ENCODE data around the gene HOATZ.

Gene HOATZ

GRCh38 chr11:111514216-111515031, at the start of gene HOATZ:
HOATZ (plus strand) TSS chr11:111514778; CDS start chr11:111514785, 7 bp downstream.
- FAIRE-seq (no peak), DNase-seq (ENCODE audit: extremely low spot score, insufficient read length, low read depth) (no peak)

- FAIRE-seq (no peak), DNase-seq (ENCODE audit: extremely low spot score, insufficient read length, low read depth) (no peak)
Measured at GRCh38 chr11:111465400-111465799, 49.2 kb upstream of the HOATZ start.

GRCh38 chr11:111466615-111467014, 48.0 kb upstream of the HOATZ start:
- no peak for FAIRE-seq
- DNase-seq (ENCODE audit: extremely low spot score, insufficient read length, low read depth), result no peak

GRCh38 chr11:111469200-111469599, 45.4 kb upstream of the HOATZ start:
- DNase-seq (ENCODE audit: extremely low spot score, insufficient read length, low read depth) (no peak), FAIRE-seq (no peak)

- DNase-seq (ENCODE audit: extremely low spot score, insufficient read length, low read depth) (no peak), FAIRE-seq (no peak)
Measured at GRCh38 chr11:111472228-111472627, 42.4 kb upstream of the HOATZ start.

GRCh38 chr11:111474432-111474831, 40.1 kb upstream of the HOATZ start:
- DNase-seq (ENCODE audit: extremely low spot score, insufficient read length, low read depth), result no peak
- no peak for FAIRE-seq

GRCh38 chr11:111476366-111476765, 38.2 kb upstream of the HOATZ start:
- no peak for FAIRE-seq
- DNase-seq (ENCODE audit: extremely low spot score, insufficient read length, low read depth), result no peak

- FAIRE-seq, result no peak
- DNase-seq (ENCODE audit: extremely low spot score, insufficient read length, low read depth), result no peak
Measured at GRCh38 chr11:111476956-111477355, 37.6 kb upstream of the HOATZ start.

- no peak for FAIRE-seq
- no peak for DNase-seq (ENCODE audit: extremely low spot score, insufficient read length, low read depth)
Measured at GRCh38 chr11:111477898-111478297, 36.7 kb upstream of the HOATZ start.

GRCh38 chr11:111479666-111480065, 34.9 kb upstream of the HOATZ start:
- DNase-seq (ENCODE audit: extremely low spot score, insufficient read length, low read depth), result no peak
- FAIRE-seq, result no peak

- FAIRE-seq, result no peak
- DNase-seq (ENCODE audit: extremely low spot score, insufficient read length, low read depth), result no peak
Measured at GRCh38 chr11:111483431-111483830, 31.1 kb upstream of the HOATZ start.

GRCh38 chr11:111490496-111490895, 24.1 kb upstream of the HOATZ start:
- no peak for DNase-seq (ENCODE audit: extremely low spot score, insufficient read length, low read depth)
- no peak for FAIRE-seq

GRCh38 chr11:111494040-111494439, 20.5 kb upstream of the HOATZ start:
- FAIRE-seq (no peak), DNase-seq (ENCODE audit: extremely low spot score, insufficient read length, low read depth) (no peak)

- no peak for FAIRE-seq
- DNase-seq (ENCODE audit: extremely low spot score, insufficient read length, low read depth), result no peak
Measured at GRCh38 chr11:111499483-111499882, 15.1 kb upstream of the HOATZ start.

GRCh38 chr11:111500481-111500880, 14.1 kb upstream of the HOATZ start:
- DNase-seq (ENCODE audit: extremely low spot score, insufficient read length, low read depth), result no peak

GRCh38 chr11:111502611-111503010, 12.0 kb upstream of the HOATZ start:
- DNase-seq (ENCODE audit: extremely low spot score, insufficient read length, low read depth) (no peak), FAIRE-seq (no peak)

More at GRCh38 chr11:111500481-111500880, 14.1 kb upstream of the HOATZ start:
- FAIRE-seq, result no peak

- no peak for DNase-seq (ENCODE audit: extremely low spot score, insufficient read length, low read depth)
- FAIRE-seq, result no peak
Measured at GRCh38 chr11:111510311-111510710, 4.3 kb upstream of the HOATZ start.

GRCh38 chr11:111512296-111513239, 2.0 kb upstream of the HOATZ start, which contains the start of gene BTG4:
BTG4 (minus strand) TSS chr11:111512386; CDS start chr11:111498776, 13,610 bp downstream.
- no peak for DNase-seq (ENCODE audit: extremely low spot score, insufficient read length, low read depth)
- FAIRE-seq, result no peak

GRCh38 chr11:111513240-111513605, 1.4 kb upstream of the HOATZ start:
- DNase-seq (ENCODE audit: extremely low spot score, insufficient read length, low read depth) (no peak), FAIRE-seq (no peak)

- FAIRE-seq, result no peak
- no peak for DNase-seq (ENCODE audit: extremely low spot score, insufficient read length, low read depth)
Measured at GRCh38 chr11:111515591-111515990, 1.0 kb downstream of the HOATZ start.

GRCh38 chr11:111518668-111519067, 4.1 kb downstream of the HOATZ start:
- no peak for FAIRE-seq

More at GRCh38 chr11:111518668-111519067, 4.1 kb downstream of the HOATZ start:
- DNase-seq (ENCODE audit: extremely low spot score, insufficient read length, low read depth), result no peak

Measured in GM18507 (cell line).